HEK293 (cell line): ENCODE measurements around the gene DPT.

ENCODE experiments used
- CTCF ChIA-PET: fragments of 350-600 bp; formaldehyde crosslinking; extraction: SDS; loops from one replicate; lab custom pipeline; 2021; ENCODE audit warnings: antibody characterized with exemption; lab: Yijun Ruan, JAX
- POLR2A ChIA-PET: fragments of 300-600 bp; formaldehyde crosslinking; extraction: SDS; loops from one replicate; lab custom pipeline; 2020; ENCODE audit warnings: antibody characterized with exemption, inconsistent platforms; lab: Yijun Ruan, JAX
- H3K27ac ChIP-seq: fragments of 200-500 bp; sonication (Bioruptor generic); 2 replicates; pipeline ENCODE4 v1.5.1; 2014; ENCODE audit warnings: low read depth, low read length, control low read depth, inconsistent platforms; ENCODE audit errors: extremely low read depth
- H3K36me3 ChIP-seq, 2 experiments: fragments of 200-500 bp in 1 of 2; sonication (Bioruptor generic) in 1 of 2; 1 replicate in 1 of 2; 2 replicates in 1 of 2; pipeline ENCODE4 v1.5.1; 2014 to 2017; ENCODE audit warnings: inconsistent platforms in 2 of 2, low read length in 2 of 2; ENCODE audit not compliant: control insufficient read depth in 2 of 2, insufficient read depth in 1 of 2
- H3K4me1 ChIP-seq: fragments of 200-500 bp; sonication (Bioruptor generic); 2 replicates; pipeline ENCODE4 v1.5.1; 2014; ENCODE audit warnings: mild to moderate bottlenecking, low read length, inconsistent platforms; ENCODE audit not compliant: control insufficient read depth, insufficient read depth
- H3K4me3 ChIP-seq: 2 replicates; pipeline ENCODE4 v1.5.1; 2011; ENCODE audit warnings: low read depth, mild to moderate bottlenecking, control low read depth, low read length, moderate library complexity
- H3K9me3 ChIP-seq: fragments of 200-500 bp; sonication (Bioruptor generic); 2 replicates; pipeline ENCODE4 v1.5.1; 2014; ENCODE audit warnings: low read depth, low read length, inconsistent platforms; ENCODE audit not compliant: control insufficient read depth, insufficient read depth
- ELK4 ChIP-seq: IDR thresholded peaks from 2 replicates; pipeline ENCODE4 v1.6.1; 2011; ENCODE audit warnings: mild to moderate bottlenecking, low read depth, low read length, borderline replicate concordance
- ZNF121 ChIP-seq: fragments of 450-650 bp; formaldehyde crosslinking; IDR thresholded peaks from 2 replicates; pipeline ENCODE4 v1.5.1; 2016; ENCODE audit warnings: missing biosample characterization, missing genetic modification characterization
- ZNF19 ChIP-seq: fragments of 450-650 bp; formaldehyde crosslinking; IDR thresholded peaks from 2 replicates; pipeline ENCODE4; 2016; ENCODE audit warnings: missing biosample characterization, missing genetic modification characterization, low read depth
- ZNF266 ChIP-seq: fragments of 450-650 bp; formaldehyde crosslinking; IDR thresholded peaks from 2 replicates; pipeline ENCODE4 v1.5.1; 2016; ENCODE audit warnings: missing biosample characterization, missing genetic modification characterization, low read depth
- ZNF280D ChIP-seq: fragments of 450-650 bp; formaldehyde crosslinking; IDR thresholded peaks from 2 replicates; pipeline ENCODE4 v1.5.1; 2016; ENCODE audit warnings: missing biosample characterization, missing genetic modification characterization
- ZNF324 ChIP-seq: fragments of 450-650 bp; formaldehyde crosslinking; IDR thresholded peaks from 2 replicates; pipeline ENCODE4 v1.5.1; 2016; ENCODE audit warnings: missing biosample characterization, missing genetic modification characterization
- ZNF350 ChIP-seq: fragments of 450-650 bp; formaldehyde crosslinking; IDR thresholded peaks from 2 replicates; pipeline ENCODE4 v1.5.0; 2017; ENCODE audit warnings: missing biosample characterization, mild to moderate bottlenecking, missing genetic modification characterization
- ZNF518A ChIP-seq: fragments of 450-650 bp; formaldehyde crosslinking; conservative IDR thresholded peaks from 2 replicates; pipeline ENCODE4 v1.5.1; 2016; ENCODE audit warnings: low read depth, missing biosample characterization, missing genetic modification characterization
- ZNF561 ChIP-seq: fragments of 450-650 bp; IDR thresholded peaks from 2 replicates; pipeline ENCODE4 v1.5.1; 2018; ENCODE audit warnings: missing biosample characterization, missing genetic modification characterization, borderline replicate concordance
- ZNF623 ChIP-seq: fragments of 450-650 bp; formaldehyde crosslinking; IDR thresholded peaks from 2 replicates; pipeline ENCODE4 v1.5.1; 2016; ENCODE audit warnings: missing biosample characterization, missing genetic modification characterization
- ZNF76 ChIP-seq: fragments of 450-650 bp; formaldehyde crosslinking; IDR thresholded peaks from 2 replicates; pipeline ENCODE4; 2016; ENCODE audit warnings: low read depth, missing biosample characterization, missing genetic modification characterization, borderline replicate concordance
- ZNF776 ChIP-seq: fragments of 450-650 bp; formaldehyde crosslinking; IDR thresholded peaks from 2 replicates; pipeline ENCODE4 v1.5.0; 2017; ENCODE audit warnings: missing biosample characterization, missing genetic modification characterization, borderline replicate concordance
- ZNF791 ChIP-seq: fragments of 450-650 bp; formaldehyde crosslinking; IDR thresholded peaks from 2 replicates; pipeline ENCODE4 v1.5.1; 2016; ENCODE audit warnings: missing biosample characterization, missing genetic modification characterization
- ZSCAN30 ChIP-seq: fragments of 450-650 bp; IDR thresholded peaks from 2 replicates; pipeline ENCODE4 v1.5.1; 2018; ENCODE audit warnings: missing biosample characterization, mild to moderate bottlenecking, missing genetic modification characterization, moderate library complexity
- ZSCAN5A ChIP-seq: fragments of 450-650 bp; formaldehyde crosslinking; IDR thresholded peaks from 2 replicates; pipeline ENCODE4 v1.5.1; 2016; ENCODE audit warnings: missing biosample characterization, missing genetic modification characterization
- ZXDB ChIP-seq: fragments of 450-650 bp; formaldehyde crosslinking; IDR thresholded peaks from 2 replicates; pipeline ENCODE4 v1.5.1; 2016; ENCODE audit warnings: missing biosample characterization, missing genetic modification characterization

Gene DPT

GRCh38 chr1:168673974-168674683 is 54.9 kb downstream of the DPT start:
- Histone ChIP-seq H3K36me3 (no peaks in the 10 kb centered on the region), H3K27ac (no peak overlapping the region)
- TF ChIP-seq ZNF121 (tag by site-specific recombination): no peak
- no peak for TF ChIP-seq ZNF76
- no peak for TF ChIP-seq ZNF280D (tag by site-specific recombination)
- no peak for TF ChIP-seq ZNF266 (tag by site-specific recombination)
- no peak for TF ChIP-seq ZNF561 (tag by site-specific recombination)
- TF ChIP-seq ZXDB (tag by site-specific recombination): no peak
- no peak for TF ChIP-seq ZNF791 (tag by site-specific recombination)
- TF ChIP-seq ZNF324 (tag by site-specific recombination): no peak
- no peak for TF ChIP-seq ZNF623 (tag by site-specific recombination)
- TF ChIP-seq ZNF776 (tag by site-specific recombination): no peak
- no peak for TF ChIP-seq ELK4
- TF ChIP-seq ZNF19 (tag by site-specific recombination): no peak
- no peak for TF ChIP-seq ZSCAN5A (tag by site-specific recombination)
- TF ChIP-seq ZNF518A (tag by site-specific recombination): no peak
- no peak for TF ChIP-seq ZSCAN30 (tag by site-specific recombination)
- TF ChIP-seq ZNF350 (tag by site-specific recombination): no peak
- TF ChIP-seq, all 188 proteins: peak for 0
- H3K9me3 ChIP-seq: no peaks in the 10 kb centered on the region; the same call in 1 of the 2 replicates
- no peaks in the 10 kb centered on the region for H3K4me1 ChIP-seq
- H3K4me3 ChIP-seq: no peak overlapping the region
- POLR2A ChIA-PET: no interaction called here
- CTCF ChIA-PET: no interaction called here
